Measurements from ENCODE around the gene TRIAP1.

DNA sequence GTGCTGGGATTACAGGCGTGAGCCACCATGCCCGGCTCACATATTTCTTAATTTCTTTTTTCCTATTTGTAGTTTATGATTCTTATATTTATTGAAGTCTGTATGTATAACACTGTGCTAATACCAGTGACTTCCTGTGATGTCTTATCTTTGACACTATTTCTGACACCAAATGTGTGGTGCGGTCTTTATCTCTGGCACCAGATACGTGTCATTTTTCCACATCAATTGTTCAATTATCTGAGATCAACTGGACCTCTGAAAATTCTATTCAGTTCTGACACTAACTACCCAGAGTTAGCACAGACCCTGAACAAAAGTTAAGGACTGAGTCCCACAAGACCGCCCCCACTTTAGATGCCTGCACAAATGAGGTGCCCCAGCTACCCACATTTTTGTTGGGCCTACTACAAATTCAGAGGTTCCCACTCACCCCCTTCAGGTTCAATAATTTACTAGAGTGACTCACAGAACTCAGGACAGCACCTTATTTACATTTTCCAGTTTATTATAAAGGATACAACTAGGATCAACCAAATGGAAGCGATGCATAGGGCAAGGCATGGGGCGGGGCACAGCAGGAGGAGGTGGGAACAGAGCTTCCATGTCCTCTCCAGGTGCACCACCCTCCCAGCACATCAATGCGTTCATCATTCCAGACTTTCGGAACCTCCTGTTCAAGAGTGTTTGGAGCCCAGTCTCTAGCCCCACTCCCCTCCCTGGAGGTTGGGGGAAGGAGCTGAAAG, 35.0 kb upstream of the TRIAP1 start:
- TF ChIP-seq BHLHE40 (IDR thresholded peaks at IDR 0.05; ENCODE audit: borderline replicate concordance) (no peak), FOXA1 (IDR thresholded peaks at IDR 0.05) (no peak)
- TF ChIP-seq, protein P1, sequence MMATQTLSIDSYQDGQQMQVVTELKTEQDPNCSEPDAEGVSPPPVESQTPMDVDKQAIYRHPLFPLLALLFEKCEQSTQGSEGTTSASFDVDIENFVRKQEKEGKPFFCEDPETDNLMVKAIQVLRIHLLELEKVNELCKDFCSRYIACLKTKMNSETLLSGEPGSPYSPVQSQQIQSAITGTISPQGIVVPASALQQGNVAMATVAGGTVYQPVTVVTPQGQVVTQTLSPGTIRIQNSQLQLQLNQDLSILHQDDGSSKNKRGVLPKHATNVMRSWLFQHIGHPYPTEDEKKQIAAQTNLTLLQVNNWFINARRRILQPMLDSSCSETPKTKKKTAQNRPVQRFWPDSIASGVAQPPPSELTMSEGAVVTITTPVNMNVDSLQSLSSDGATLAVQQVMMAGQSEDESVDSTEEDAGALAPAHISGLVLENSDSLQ (IDR thresholded peaks at IDR 0.05): no peak
